ACHN (cell line): Measurements from ENCODE around the gene CCDC81.
"Not testable (repeated sequence)": the region's sequence is repeated elsewhere in the genome, so short reads cannot be mapped to it uniquely, and the experiment has no call there.

Experiments
- DNase-seq: peaks from one replicate; pipeline ENCODE4 v3.0.0-alpha.2; 2015
- in situ Hi-C: cut with HindIII; loops from 2 replicates; pipeline ENCODE4 v1.10.0; 2017; ENCODE audit warnings: low sequenced_read_pairs, low pct_ligation_motif_present, low pct_unique_long_range_greater_than_20kb

The CCDC81 gene

GRCh38 chr11:86383041-86383955 lies 8.6 kb downstream of the CCDC81 start:
- no peak for DNase-seq
- in situ Hi-C loops, result no loop called here

- in situ Hi-C loops, result no loop called here
- no peak for DNase-seq
These were observed 11.6 kb downstream of the CCDC81 start for GRCh38 chr11:86386283-86386682.

GRCh38 chr11:86386746-86387145 lies 12.1 kb downstream of the CCDC81 start:
- in situ Hi-C loops, result no loop called here
- no peak for DNase-seq

GRCh38 chr11:86388198-86388597 lies 13.5 kb downstream of the CCDC81 start:
- in situ Hi-C loops, result no loop called here
- DNase-seq, result no peak

DNA sequence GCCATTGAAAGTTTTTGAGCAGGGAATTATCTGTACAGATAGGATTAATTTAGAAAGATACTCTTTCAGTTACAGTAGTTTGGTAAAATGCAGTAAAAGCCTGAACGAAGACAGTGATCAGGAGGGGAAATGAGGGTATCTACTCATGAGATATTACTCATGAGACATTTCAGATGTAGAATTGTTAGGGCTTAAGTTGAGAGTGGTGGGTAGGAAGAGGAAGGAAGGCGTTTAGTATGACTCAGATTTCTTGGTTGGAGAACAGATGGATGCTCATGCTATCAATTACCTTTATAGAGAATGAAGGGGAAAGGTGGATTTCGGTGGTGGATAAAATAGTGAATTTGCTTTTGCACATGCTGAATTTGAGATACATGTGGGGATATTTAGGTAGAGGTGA lies 15.8 kb downstream of the CCDC81 start:
- in situ Hi-C loops, result no loop called here
- no peak for DNase-seq

- in situ Hi-C loops, result no loop called here
- DNase-seq, result no peak
These were observed 20.4 kb downstream of the CCDC81 start for GRCh38 chr11:86395061-86395551.

DNA sequence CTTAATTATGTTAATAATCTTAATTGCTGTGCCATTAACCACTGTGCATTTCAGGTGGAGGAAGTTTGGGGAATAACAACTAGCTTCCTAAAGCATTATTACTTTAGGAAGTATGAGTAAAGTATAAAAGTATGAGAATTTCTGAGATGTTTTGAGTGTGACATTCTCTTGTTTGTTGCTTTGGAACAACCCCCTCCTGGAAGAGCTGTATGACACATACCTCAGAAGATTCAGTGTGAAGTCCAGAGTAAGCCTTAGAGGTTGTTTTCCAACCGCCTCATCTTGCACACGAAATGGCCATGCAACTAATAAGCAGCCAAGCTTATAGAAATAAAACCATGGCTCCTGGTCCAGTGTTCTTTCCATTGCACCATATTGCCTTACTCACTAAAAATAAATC lies 21.7 kb downstream of the CCDC81 start:
- in situ Hi-C loops, result no loop called here
- DNase-seq, result no peak

GRCh38 chr11:86397351-86397750 lies 22.7 kb downstream of the CCDC81 start:
- no peak for DNase-seq
- in situ Hi-C loops, result no loop called here

DNA sequence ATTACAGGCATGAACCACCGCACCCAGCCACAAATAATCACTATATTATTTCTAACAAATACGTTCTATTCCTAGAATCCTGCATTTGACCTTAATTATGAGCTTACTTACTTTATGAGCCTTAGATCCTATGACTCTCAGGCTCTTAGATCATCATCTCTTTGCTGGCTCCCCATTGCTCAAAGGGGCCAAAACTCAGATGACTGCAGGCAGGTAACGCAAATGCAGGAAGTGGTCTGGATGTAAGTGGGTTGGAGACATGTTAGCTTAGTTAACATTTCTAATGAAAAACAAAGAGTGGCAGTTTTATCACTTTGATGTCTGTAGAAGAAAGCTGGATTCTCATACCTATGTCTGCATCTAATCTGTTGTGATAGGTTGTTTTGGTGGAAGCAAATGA lies 23.4 kb downstream of the CCDC81 start:
- DNase-seq, result no peak
- in situ Hi-C loops, result no loop called here

DNA sequence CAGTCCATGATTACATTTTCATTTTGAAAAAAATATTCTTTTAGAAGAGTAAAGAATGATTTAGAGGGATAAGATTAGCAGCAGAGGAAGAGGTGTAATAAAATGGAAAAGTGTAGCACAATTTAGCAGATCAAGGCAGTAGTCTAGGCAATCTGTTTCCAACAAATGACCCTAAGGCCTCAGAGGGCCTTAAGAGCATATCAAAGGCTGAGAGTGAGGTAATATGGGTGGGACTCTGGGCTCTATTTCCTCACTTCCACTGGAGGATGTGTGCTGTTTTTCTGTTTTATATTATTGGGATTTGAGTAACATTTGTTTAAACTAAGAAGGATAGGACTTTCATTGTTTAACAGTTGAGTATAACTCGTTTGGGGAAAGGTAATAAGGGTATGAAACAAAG lies 28.8 kb downstream of the CCDC81 start:
- in situ Hi-C loops, result no loop called here
- no peak for DNase-seq

- in situ Hi-C loops, result no loop called here
- peak; percentile 10 for DNase-seq
These were observed 34.2 kb downstream of the CCDC81 start for GRCh38 chr11:86408845-86409244.

- in situ Hi-C loops, result no loop called here
- no peak for DNase-seq
These were observed 39.3 kb downstream of the CCDC81 start for GRCh38 chr11:86414032-86414431.

DNA sequence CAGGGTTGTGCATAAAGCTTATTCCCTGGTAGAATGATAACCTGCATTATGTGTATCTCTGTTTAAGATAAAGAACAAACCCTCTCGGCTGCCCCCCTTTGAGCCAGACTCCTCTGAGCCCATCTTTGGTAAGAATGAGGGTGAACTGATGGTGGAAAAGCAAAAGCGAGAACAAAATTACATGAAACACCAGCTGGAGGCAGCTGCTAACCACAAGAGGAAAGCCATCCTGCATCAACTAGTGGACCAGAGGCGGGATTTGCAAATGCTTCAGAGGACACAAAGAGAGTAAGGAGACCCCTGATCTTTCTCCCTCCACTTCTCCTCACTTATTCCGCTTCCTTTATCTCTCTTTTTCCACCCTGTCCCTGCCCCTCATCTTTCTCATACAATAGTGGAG lies 40.3 kb downstream of the CCDC81 start:
- no peak for DNase-seq
- in situ Hi-C loops, result no loop called here

DNA sequence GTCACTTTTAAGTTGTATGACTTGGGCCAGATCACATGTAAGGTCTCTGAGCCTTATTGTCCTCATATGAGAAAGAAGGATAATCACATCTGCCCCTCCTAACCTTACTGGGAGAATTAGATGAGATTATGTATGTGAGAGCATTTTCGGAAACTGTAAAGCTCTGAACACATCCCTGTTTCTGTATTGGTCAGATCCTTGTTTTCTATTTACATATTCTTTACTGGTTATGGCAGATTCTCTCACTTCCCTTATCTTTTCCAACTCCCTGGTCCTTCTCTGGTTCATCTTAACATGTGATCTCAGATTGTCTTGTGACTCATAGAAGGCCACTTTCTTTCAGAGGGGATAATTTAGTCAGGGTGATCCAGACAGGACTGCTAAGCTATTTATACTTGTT lies 41.8 kb downstream of the CCDC81 start:
- in situ Hi-C loops, result no loop called here
- no peak for DNase-seq

GRCh38 chr11:86416951-86417350 lies 42.3 kb downstream of the CCDC81 start:
- DNase-seq, in situ Hi-C loops: not testable (repeated sequence)

DNA sequence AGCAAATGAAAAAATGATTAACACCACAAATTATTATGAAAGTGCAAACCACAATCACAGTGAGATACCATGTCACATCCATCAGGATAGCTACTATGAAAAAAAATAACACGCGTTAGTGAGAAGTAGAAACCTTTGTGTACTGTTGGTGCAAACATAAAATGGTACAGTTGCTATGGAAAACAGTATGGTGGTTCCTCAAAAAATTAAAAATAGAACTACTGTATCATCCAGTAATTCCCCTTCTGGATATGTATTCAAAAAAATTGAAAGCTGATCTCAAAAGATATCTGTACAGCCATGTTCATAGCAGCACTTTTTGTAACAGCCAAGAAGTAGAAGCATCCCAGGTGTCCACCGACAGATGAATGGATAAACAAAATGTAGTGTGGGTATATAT lies 43.4 kb downstream of the CCDC81 start:
- no peak for DNase-seq
- in situ Hi-C loops, result no loop called here

- no peak for DNase-seq
- in situ Hi-C loops, result no loop called here
These were observed 43.8 kb downstream of the CCDC81 start for GRCh38 chr11:86418513-86418912.

GRCh38 chr11:86418917-86419316 lies 44.2 kb downstream of the CCDC81 start:
- in situ Hi-C loops, result no loop called here
- DNase-seq, result peak; percentile 17

DNA sequence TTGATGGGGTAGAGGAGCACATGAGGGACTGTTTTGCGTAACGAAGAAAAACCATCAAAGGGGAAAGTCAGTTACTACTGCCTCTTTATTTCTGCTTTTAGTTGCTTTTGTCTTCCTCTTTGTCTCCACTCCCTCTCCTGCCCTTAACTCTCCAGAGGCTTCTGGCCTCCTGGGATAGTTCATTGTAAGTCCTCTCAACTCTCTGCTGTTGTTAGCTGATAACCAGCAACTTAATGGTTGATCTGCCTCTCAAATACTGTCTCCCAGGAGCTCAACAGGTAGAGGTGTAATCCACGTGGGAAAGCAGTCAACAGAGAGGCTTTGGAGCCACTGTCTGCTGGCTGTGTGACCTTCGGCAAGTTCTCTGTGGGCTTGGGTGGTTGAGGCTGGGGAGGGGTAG lies 47.3 kb downstream of the CCDC81 start:
- DNase-seq, result no peak
- in situ Hi-C loops, result no loop called here

- no peak for DNase-seq
- in situ Hi-C loops, result no loop called here
These were observed 47.7 kb downstream of the CCDC81 start for GRCh38 chr11:86422371-86422770.
